Measurements from ENCODE around the gene ATRN. TPM values are rescaled to one million over a fixed set of nuclear protein-coding genes. Genes with fewer than 3 reads are reported as not detected.

ATRN gene
- total and polyA plus RNA-seq, 2 donors (not counting 1 experiment from before 2014, with no cell fraction given): 5.8 to 19.5 TPM

- Histone ChIP-seq H3K4me3 (ENCODE audit: control extremely low read depth in 1 of 5, extremely low read depth in 1 of 5, insufficient read depth in 1 of 5, low read depth in 2 of 5, low read length in 4 of 5) (no peak overlapping the region), H2AFZ (ENCODE audit: insufficient read depth, low read depth, low read length, poor library complexity, severe bottlenecking) (no peak overlapping the region), H3K27me3 (replicated peaks in 1 of 4; ENCODE audit: control extremely low read depth in 1 of 4, control insufficient read depth in 3 of 4, insufficient read depth in 4 of 4, low read length in 3 of 4) (no peaks in the 10 kb centered on the region), H3K4me1 (ENCODE audit: control insufficient read depth in 2 of 2, insufficient read depth in 2 of 2, low read length in 2 of 2) (no peaks in the 10 kb centered on the region), H3K27ac (ENCODE audit: low read length in 2 of 2) (no peak overlapping the region), H3K79me2 (ENCODE audit: control insufficient read depth, insufficient read depth, low read length) (no peaks in the 10 kb centered on the region), H3K4me2 (replicated peaks; ENCODE audit: low read depth, low read length, poor library complexity, severe bottlenecking) (no peak overlapping the region), H3K36me3 (replicated peaks in 1 of 2; ENCODE audit: control extremely low read depth in 1 of 2, control insufficient read depth in 1 of 2, extremely low read depth in 1 of 2, insufficient read depth in 2 of 2, low read length in 1 of 2) (peaks cover 9 to 63% of the 10 kb centered on the region in 2 experiments), H3K9ac (ENCODE audit: low read length) (no peak overlapping the region), H4K20me1 (ENCODE audit: control insufficient read depth, insufficient read depth, low read length, poor library complexity, severe bottlenecking) (no peaks in the 10 kb centered on the region), H3K9me3 (ENCODE audit: control extremely low read depth in 1 of 3, control insufficient read depth in 2 of 3, insufficient read depth in 1 of 3, low read length in 2 of 3) (no peaks in the 10 kb centered on the region)
- intact Hi-C loops (cut with micrococcal nuclease): no loop called here
- no peak overlapping the region for H3K27ac Mint-ChIP-seq
- H3K4me3 Mint-ChIP-seq: no peak overlapping the region
- H3K9me3 Mint-ChIP-seq (ENCODE audit: insufficient read depth): no peaks in the 10 kb centered on the region
- H3K27me3 Mint-ChIP-seq: no peaks in the 10 kb centered on the region
- H3K4me1 Mint-ChIP-seq: no peaks in the 10 kb centered on the region
- DNase-seq (no peak), ATAC-seq (ENCODE audit: low read depth) (no peak)
- ChIA-PET POLR2A (no interaction called here), CTCF (no interaction called here)
- TF ChIP-seq EZH2 (IDR thresholded peaks at IDR 0.05; ENCODE audit: borderline replicate concordance, insufficient read depth, low read depth, low read length, poor library complexity, severe bottlenecking) (no peak), CTCF (IDR thresholded peaks at IDR 0.05) (no peak)
- 100% methylated on average over 3 of the region's 3 CpGs for WGBS (ENCODE audit: insufficient coverage)
These were observed 109.6 kb downstream of the ATRN start for GRCh38 chr20:3580412-3580811.

GRCh38 chr20:3583765-3584164 lies 112.9 kb downstream of the ATRN start:
- Mint-ChIP-seq H3K9me3 (ENCODE audit: insufficient read depth) (no peaks in the 10 kb centered on the region), H3K27ac (no peak overlapping the region), H3K4me3 (no peak overlapping the region), H3K27me3 (no peaks in the 10 kb centered on the region), H3K4me1 (no peaks in the 10 kb centered on the region)
- no peak overlapping the region for H3K27ac ChIP-seq (ENCODE audit: low read length in 2 of 2)
- peaks cover 15 to 50% of the 10 kb centered on the region in 2 experiments for H3K36me3 ChIP-seq (replicated peaks in 1 of 2; ENCODE audit: control extremely low read depth in 1 of 2, control insufficient read depth in 1 of 2, extremely low read depth in 1 of 2, insufficient read depth in 2 of 2, low read length in 1 of 2)
- no peak overlapping the region for H2AFZ ChIP-seq (ENCODE audit: insufficient read depth, low read depth, low read length, poor library complexity, severe bottlenecking)
- H3K27me3 ChIP-seq (replicated peaks in 1 of 4; ENCODE audit: control extremely low read depth in 1 of 4, control insufficient read depth in 3 of 4, insufficient read depth in 4 of 4, low read length in 3 of 4): no peaks in the 10 kb centered on the region
- ATAC-seq (ENCODE audit: low read depth) (no peak), DNase-seq (no peak)
- intact Hi-C loops (cut with micrococcal nuclease): no loop called here
- no peaks in the 10 kb centered on the region for H3K9me3 ChIP-seq (ENCODE audit: control extremely low read depth in 1 of 3, control insufficient read depth in 2 of 3, insufficient read depth in 1 of 3, low read length in 2 of 3)
- no peak overlapping the region for H3K4me2 ChIP-seq (replicated peaks; ENCODE audit: low read depth, low read length, poor library complexity, severe bottlenecking)
- no peaks in the 10 kb centered on the region for H3K4me1 ChIP-seq (ENCODE audit: control insufficient read depth in 2 of 2, insufficient read depth in 2 of 2, low read length in 2 of 2)
- CTCF ChIA-PET: no interaction called here
- 83% methylated on average over 6 of the region's 7 CpGs for WGBS (ENCODE audit: insufficient coverage)
- H4K20me1 ChIP-seq (ENCODE audit: control insufficient read depth, insufficient read depth, low read length, poor library complexity, severe bottlenecking): no peaks in the 10 kb centered on the region
- POLR2A ChIA-PET: no interaction called here
- H3K4me3 ChIP-seq (ENCODE audit: control extremely low read depth in 1 of 5, extremely low read depth in 1 of 5, insufficient read depth in 1 of 5, low read depth in 2 of 5, low read length in 4 of 5): no peak overlapping the region
- no peak for TF ChIP-seq EZH2 (IDR thresholded peaks at IDR 0.05; ENCODE audit: borderline replicate concordance, insufficient read depth, low read depth, low read length, poor library complexity, severe bottlenecking)
- TF ChIP-seq CTCF (IDR thresholded peaks at IDR 0.05): no peak
- no peaks in the 10 kb centered on the region for H3K79me2 ChIP-seq (ENCODE audit: control insufficient read depth, insufficient read depth, low read length)
- H3K9ac ChIP-seq (ENCODE audit: low read length): no peak overlapping the region

All from B cell (primary cell).